Measurements from ENCODE around the gene NPW. TPM values are rescaled to one million over a fixed set of nuclear protein-coding genes. Genes with fewer than 3 reads are reported as not detected.

The NPW gene
- total RNA-seq, 1 experiment from 2014 or later: 1.6 TPM

Other genes starting within 250 kb of the NPW start
- gene NME3, start 248.2 kb upstream of the NPW start, total RNA-seq (2014; rRNA removed; shearing (Covaris generic)): 1.2 and 1.6 TPM in 2 replicates
- 3.6 and 5.2 TPM in 2 replicates for gene EME2, start 247.0 kb upstream of the NPW start, total RNA-seq (2014; rRNA removed; shearing (Covaris generic))
- gene MRPS34, start 246.7 kb upstream of the NPW start, total RNA-seq (2014; rRNA removed; shearing (Covaris generic)): 55.3 and 60.7 TPM in 2 replicates
- gene SPSB3, start 237.2 kb upstream of the NPW start, total RNA-seq (2014; rRNA removed; shearing (Covaris generic)): 9.6 and 12.4 TPM in 2 replicates
- 45.0 and 55.3 TPM in 2 replicates for gene NUBP2, start 236.8 kb upstream of the NPW start, total RNA-seq (2014; rRNA removed; shearing (Covaris generic))
- gene IGFALS, start 226.1 kb upstream of the NPW start, total RNA-seq (2014; rRNA removed; shearing (Covaris generic)): not detected in 2 replicates
- gene HAGH, start 193.0 kb upstream of the NPW start, total RNA-seq (2014; rRNA removed; shearing (Covaris generic)): 14.6 and 15.0 TPM in 2 replicates
- gene FAHD1, start 192.6 kb upstream of the NPW start, total RNA-seq (2014; rRNA removed; shearing (Covaris generic)): 16.2 and 19.5 TPM in 2 replicates
- not detected in 2 replicates for gene MEIOB, start 147.6 kb upstream of the NPW start, total RNA-seq (2014; rRNA removed; shearing (Covaris generic))
- gene HS3ST6, start 101.4 kb upstream of the NPW start, total RNA-seq (2014; rRNA removed; shearing (Covaris generic)): not detected in 2 replicates
- 16.0 and 18.7 TPM in 2 replicates for gene MSRB1, start 76.6 kb upstream of the NPW start, total RNA-seq (2014; rRNA removed; shearing (Covaris generic))
- 0.32 and 0.56 TPM in 2 replicates for gene RPL3L, start 65.1 kb upstream of the NPW start, total RNA-seq (2014; rRNA removed; shearing (Covaris generic))
- 157 and 169 TPM in 2 replicates for gene NDUFB10, start 60.2 kb upstream of the NPW start, total RNA-seq (2014; rRNA removed; shearing (Covaris generic))
- 4,297 and 4,417 TPM in 2 replicates for gene RPS2, start 55.0 kb upstream of the NPW start, total RNA-seq (2014; rRNA removed; shearing (Covaris generic))
- not detected in 2 replicates for gene RNF151, start 52.9 kb upstream of the NPW start, total RNA-seq (2014; rRNA removed; shearing (Covaris generic))
- 30.6 and 31.8 TPM in 2 replicates for gene TBL3, start 47.7 kb upstream of the NPW start, total RNA-seq (2014; rRNA removed; shearing (Covaris generic))
- gene NOXO1, start 38.3 kb upstream of the NPW start, total RNA-seq (2014; rRNA removed; shearing (Covaris generic)): 0.43 TPM in 1 of 2 replicates, not detected in the other
- 20.6 and 32.2 TPM in 2 replicates for gene GFER, start 35.6 kb upstream of the NPW start, total RNA-seq (2014; rRNA removed; shearing (Covaris generic))
- 0.73 and 0.81 TPM in 2 replicates for gene SYNGR3, start 29.8 kb upstream of the NPW start, total RNA-seq (2014; rRNA removed; shearing (Covaris generic))
- gene ZNF598, start 10.0 kb upstream of the NPW start, total RNA-seq (2014; rRNA removed; shearing (Covaris generic)): 22.9 and 25.6 TPM in 2 replicates
- gene NHERF2, start 7.1 kb downstream of the NPW start, total RNA-seq (2014; rRNA removed; shearing (Covaris generic)): 6.4 and 8.0 TPM in 2 replicates
- 16.6 and 17.5 TPM in 2 replicates for gene NTHL1, start 28.0 kb downstream of the NPW start, total RNA-seq (2014; rRNA removed; shearing (Covaris generic))
- 32.0 and 37.1 TPM in 2 replicates for gene TSC2, start 28.2 kb downstream of the NPW start, total RNA-seq (2014; rRNA removed; shearing (Covaris generic))
- gene PKD1, start 116.1 kb downstream of the NPW start, total RNA-seq (2014; rRNA removed; shearing (Covaris generic)): 47.1 and 51.9 TPM in 2 replicates
- gene RAB26, start 128.8 kb downstream of the NPW start, total RNA-seq (2014; rRNA removed; shearing (Covaris generic)): 1.0 and 1.4 TPM in 2 replicates
- 34.5 and 35.9 TPM in 2 replicates for gene TRAF7, start 136.0 kb downstream of the NPW start, total RNA-seq (2014; rRNA removed; shearing (Covaris generic))
- gene CASKIN1, start 176.8 kb downstream of the NPW start, total RNA-seq (2014; rRNA removed; shearing (Covaris generic)): 0.13 and 0.24 TPM in 2 replicates
- 28.8 and 32.8 TPM in 2 replicates for gene MLST8, start 185.7 kb downstream of the NPW start, total RNA-seq (2014; rRNA removed; shearing (Covaris generic))
- gene BRICD5, start 191.1 kb downstream of the NPW start, total RNA-seq (2014; rRNA removed; shearing (Covaris generic)): 3.6 and 4.1 TPM in 2 replicates
- gene PGP, start 195.1 kb downstream of the NPW start, total RNA-seq (2014; rRNA removed; shearing (Covaris generic)): 13.1 and 14.2 TPM in 2 replicates
- 18.6 and 19.6 TPM in 2 replicates for gene E4F1, start 203.8 kb downstream of the NPW start, total RNA-seq (2014; rRNA removed; shearing (Covaris generic))
- gene DNASE1L2, start 216.7 kb downstream of the NPW start, total RNA-seq (2014; rRNA removed; shearing (Covaris generic)): 0.96 and 1.7 TPM in 2 replicates
- 25.0 and 27.0 TPM in 2 replicates for gene ECI1, start 231.8 kb downstream of the NPW start, total RNA-seq (2014; rRNA removed; shearing (Covaris generic))
- gene RNPS1, start 248.3 kb downstream of the NPW start, total RNA-seq (2014; rRNA removed; shearing (Covaris generic)): 308 and 310 TPM in 2 replicates